Astrocyte of the cerebellum (primary cell): ENCODE measurements around the gene NECAB2.
"Not testable (repeated sequence)": the region's sequence is repeated elsewhere in the genome, so short reads cannot be mapped to it uniquely, and the experiment has no call there.

Experiments
- DNase-seq: peaks from one replicate; pipeline ENCODE4 v3.0.0-alpha.2; 2011; ENCODE audit warnings: low read depth
- H3K4me3 ChIP-seq: 2 replicates; pipeline ENCODE4 v1.5.1; 2011; ENCODE audit warnings: mild to moderate bottlenecking, low read depth, low read length, moderate library complexity
- CTCF ChIP-seq: IDR thresholded peaks from 2 replicates; pipeline ENCODE4 v1.5.1; 2012; ENCODE audit warnings: low read length, low read depth, moderate library complexity, mild to moderate bottlenecking; ENCODE audit errors: missing control alignments
- in situ Hi-C: cut with HindIII; loops from 2 replicates; pipeline ENCODE4 v1.10.0; 2017; ENCODE audit warnings: low sequenced_read_pairs

Gene NECAB2

GRCh38 chr16:83937267-83937666 lies 30.8 kb upstream of the NECAB2 start:
- in situ Hi-C loops: no loop called here
- no peak for TF ChIP-seq CTCF
- H3K4me3 ChIP-seq: no peak overlapping the region
- DNase-seq: no peak

- no peak overlapping the region for H3K4me3 ChIP-seq
- no peak for DNase-seq
- no peak for TF ChIP-seq CTCF
- in situ Hi-C loops: no loop called here
Observed at GRCh38 chr16:83937922-83938885, 29.8 kb upstream of the NECAB2 start.

- DNase-seq: no peak
- no peak overlapping the region for H3K4me3 ChIP-seq
- in situ Hi-C loops: no loop called here
- TF ChIP-seq CTCF: no peak
Observed at GRCh38 chr16:83939266-83939855, 28.7 kb upstream of the NECAB2 start.

DNA sequence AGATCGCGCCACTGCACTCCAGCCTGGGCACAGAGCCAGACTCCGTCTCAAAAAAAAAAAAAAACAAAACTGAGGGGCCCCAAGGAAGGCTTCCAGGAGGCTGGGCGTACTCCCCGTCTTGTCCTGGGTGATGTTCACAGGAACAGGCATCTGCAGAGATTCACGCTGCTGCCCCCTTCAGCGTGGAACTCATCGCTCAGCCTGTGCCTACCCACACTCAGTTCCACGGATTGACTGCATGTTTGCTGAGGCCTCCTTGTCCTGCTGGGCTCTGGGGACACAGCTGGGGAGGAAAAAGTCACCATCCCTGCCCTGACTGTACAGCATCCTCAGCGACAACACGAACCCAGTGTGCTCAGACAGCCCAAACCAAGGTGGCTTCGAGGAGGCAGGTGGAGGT lies 27.9 kb upstream of the NECAB2 start:
- in situ Hi-C loops: no loop called here
- H3K4me3 ChIP-seq: no peak overlapping the region
- TF ChIP-seq CTCF: no peak
- DNase-seq: no peak

- DNase-seq: no peak
- in situ Hi-C loops: no loop called here
- TF ChIP-seq CTCF: no peak
- no peak overlapping the region for H3K4me3 ChIP-seq
Observed at GRCh38 chr16:83940630-83941378, 27.2 kb upstream of the NECAB2 start.

- in situ Hi-C loops, DNase-seq: not testable (repeated sequence)
Observed at GRCh38 chr16:83941546-83941945, 26.5 kb upstream of the NECAB2 start.

GRCh38 chr16:83942074-83942473 lies 26.0 kb upstream of the NECAB2 start:
- H3K4me3 ChIP-seq: no peak overlapping the region
- in situ Hi-C loops: no loop called here
- DNase-seq: no peak
- no peak for TF ChIP-seq CTCF

More at GRCh38 chr16:83941546-83941945, 26.5 kb upstream of the NECAB2 start:
- H3K4me3 ChIP-seq: not testable (repeated sequence)
